ENCODE data around the gene RASA3. TPM values are rescaled to one million over a fixed set of nuclear protein-coding genes. Genes with fewer than 3 reads are reported as not detected.

The RASA3 gene
- total and polyA plus RNA-seq, 9 of the 15 experiments (the other 6 are each of a cell fraction or from before 2014, with no cell fraction given): 0.72 to 25.3 (median 14.4) TPM

GRCh38 chr13:113931841-113932459, 200.5 kb downstream of the RASA3 start:
- WGBS (ENCODE audit: insufficient coverage, low coverage, missing lambda C conversion rate): 0% methylated on average over 15 of the region's 16 CpGs
- no peaks in the 10 kb centered on the region for H3K9me1 ChIP-seq (ENCODE audit: control insufficient read depth, insufficient read depth, low read length)
- intact Hi-C loops (cut with micrococcal nuclease) (no loop called here), in situ Hi-C loops (cut with MboI) (no loop called here)
- no peak for DNase-seq (ENCODE audit: extremely low read depth in 1 of 4, low spot score in 3 of 4)
- H4K20me1 ChIP-seq (replicated peaks; ENCODE audit: control insufficient read depth, insufficient read depth, low read length): no peaks in the 10 kb centered on the region
- peaks cover 0 to 3% of the 10 kb centered on the region in 2 experiments; a peak in 1 of 5 replicates for H3K4me1 ChIP-seq (replicated peaks in 1 of 2; ENCODE audit: control insufficient read depth in 2 of 2, insufficient read depth in 2 of 2, low read length in 2 of 2)
- no peak for ATAC-seq
- H3K36me3 ChIP-seq (ENCODE audit: control insufficient read depth, insufficient read depth, low read length): no peaks in the 10 kb centered on the region
- POLR2A ChIA-PET: no interaction called here
- H3K27ac ChIP-seq (ENCODE audit: extremely low read depth, low read depth, low read length): no peak overlapping the region
- H3K27me3 ChIP-seq (ENCODE audit: control insufficient read depth in 2 of 2, insufficient read depth in 2 of 2, low read length in 2 of 2): peaks cover 29 to 81% of the 10 kb centered on the region in 2 experiments
- no peak for TF ChIP-seq ZNF668 (CRISPR knock-in tag; IDR thresholded peaks at IDR 0.05)
- no peak for TF ChIP-seq MAFF (IDR thresholded peaks at IDR 0.05; ENCODE audit: low read length)
- no peak for TF ChIP-seq RBM17 (IDR thresholded peaks at IDR 0.05; ENCODE audit: borderline replicate concordance, low read depth, low read length)
- no peak for TF ChIP-seq CREB3L1 (IDR thresholded peaks at IDR 0.05; ENCODE audit: borderline replicate concordance, low read depth)
- TF ChIP-seq SNIP1 (IDR thresholded peaks at IDR 0.05; ENCODE audit: low read depth): no peak
- no peak for TF ChIP-seq MYC (IDR thresholded peaks at IDR 0.05; ENCODE audit: low read depth, low read length)
- TF ChIP-seq MYC (CRISPR knock-in tag; IDR thresholded peaks at IDR 0.05; ENCODE audit: borderline replicate concordance, low read depth): no peak
- TF ChIP-seq TAL1 (IDR thresholded peaks at IDR 0.05): no peak
- TF ChIP-seq ZNF143 (CRISPR knock-in tag; IDR thresholded peaks at IDR 0.05): no peak
- TF ChIP-seq ILF3 (IDR thresholded peaks at IDR 0.05; ENCODE audit: borderline replicate concordance): no peak
- no peak for TF ChIP-seq ZNF785 (CRISPR knock-in tag; IDR thresholded peaks at IDR 0.05)
- no peak overlapping the region for H2AFZ ChIP-seq (ENCODE audit: low read depth, low read length)
- H3K9ac ChIP-seq (ENCODE audit: insufficient read depth in 1 of 2, low read depth in 2 of 2, low read length in 2 of 2): no peak overlapping the region
- BruUV-seq (replicated peaks): no TSS peak
- H3K79me2 ChIP-seq (ENCODE audit: control insufficient read depth, insufficient read depth, low read length): no peaks in the 10 kb centered on the region
- H3K4me2 ChIP-seq (ENCODE audit: insufficient read depth, low read length): no peak overlapping the region
- CTCF ChIA-PET (ENCODE audit: low intra/inter-chr PET ratio): no interaction called here
- no peaks in the 10 kb centered on the region for H3K9me3 ChIP-seq (replicated peaks; ENCODE audit: control insufficient read depth, insufficient read depth, low read depth, low read length)
- no peak for FAIRE-seq
- H3K4me3 ChIP-seq: no peak overlapping the region

Measured in K562 (cell line).